ENCODE results near the gene IFNG-AS1. TPM values are rescaled to one million over a fixed set of nuclear protein-coding genes. Genes with fewer than 3 reads are reported as not detected.

Gene IFNG-AS1
- total RNA-seq, 1 donor = 0.09 TPM

DNA sequence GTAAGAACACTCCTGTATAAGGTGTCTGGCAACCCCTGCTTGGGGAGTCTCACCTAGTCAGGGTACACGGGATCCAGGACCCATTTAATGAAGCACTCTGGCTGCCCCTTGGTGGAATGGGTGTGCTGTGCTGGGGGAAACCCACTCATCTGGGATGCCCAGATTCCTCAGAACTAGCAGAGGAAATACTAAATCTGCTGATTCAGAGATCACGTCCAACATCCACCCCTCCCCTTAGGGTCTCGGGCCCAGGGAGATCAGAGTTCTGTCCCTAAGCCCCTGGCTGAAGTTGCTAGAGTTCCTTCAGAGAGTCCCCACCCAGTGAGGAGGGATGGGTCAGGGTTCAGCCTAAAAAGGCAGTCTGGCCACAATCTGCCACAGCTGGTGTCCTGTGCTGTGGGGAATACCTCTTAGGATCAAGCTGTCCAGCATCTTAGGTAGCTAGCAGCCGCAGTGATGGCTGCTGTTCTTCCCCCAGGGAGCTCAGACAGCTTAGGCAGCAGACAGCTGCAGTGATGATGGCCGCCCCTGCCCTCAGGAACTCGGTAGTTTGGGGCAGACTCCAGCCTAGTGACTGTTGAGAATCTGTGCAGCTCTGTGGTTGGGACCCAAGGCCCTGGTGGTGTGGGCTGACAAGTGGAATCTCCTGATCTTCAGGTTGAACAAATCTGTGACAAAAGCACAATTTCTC is 74.8 kb downstream of the IFNG-AS1 start:
- no peak for DNase-seq (ENCODE audit: low read depth)

DNA sequence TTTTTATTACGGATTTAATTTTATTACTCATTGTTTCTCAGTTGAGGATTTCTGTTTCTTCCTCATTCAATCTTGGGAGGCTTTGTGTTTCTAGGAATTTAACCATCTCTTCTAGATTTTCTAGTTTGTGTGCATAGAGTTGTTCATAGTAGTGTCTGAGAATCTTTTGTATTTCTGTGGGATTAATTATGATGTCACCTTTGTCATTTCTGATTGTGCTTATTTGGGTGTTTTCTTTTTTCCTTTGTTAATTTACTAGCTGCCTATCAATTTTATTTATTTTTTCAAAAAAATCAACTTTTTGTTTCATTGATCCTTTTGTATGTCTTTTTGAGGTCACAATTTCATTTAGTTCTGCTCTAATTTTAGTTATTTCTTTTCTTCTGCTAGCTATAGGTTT is 75.9 kb downstream of the IFNG-AS1 start:
- DNase-seq (ENCODE audit: low read depth) = no peak
- no peak overlapping the region for H3K4me3 ChIP-seq (ENCODE audit: low read depth, low read length)
- TF ChIP-seq, protein P1, sequence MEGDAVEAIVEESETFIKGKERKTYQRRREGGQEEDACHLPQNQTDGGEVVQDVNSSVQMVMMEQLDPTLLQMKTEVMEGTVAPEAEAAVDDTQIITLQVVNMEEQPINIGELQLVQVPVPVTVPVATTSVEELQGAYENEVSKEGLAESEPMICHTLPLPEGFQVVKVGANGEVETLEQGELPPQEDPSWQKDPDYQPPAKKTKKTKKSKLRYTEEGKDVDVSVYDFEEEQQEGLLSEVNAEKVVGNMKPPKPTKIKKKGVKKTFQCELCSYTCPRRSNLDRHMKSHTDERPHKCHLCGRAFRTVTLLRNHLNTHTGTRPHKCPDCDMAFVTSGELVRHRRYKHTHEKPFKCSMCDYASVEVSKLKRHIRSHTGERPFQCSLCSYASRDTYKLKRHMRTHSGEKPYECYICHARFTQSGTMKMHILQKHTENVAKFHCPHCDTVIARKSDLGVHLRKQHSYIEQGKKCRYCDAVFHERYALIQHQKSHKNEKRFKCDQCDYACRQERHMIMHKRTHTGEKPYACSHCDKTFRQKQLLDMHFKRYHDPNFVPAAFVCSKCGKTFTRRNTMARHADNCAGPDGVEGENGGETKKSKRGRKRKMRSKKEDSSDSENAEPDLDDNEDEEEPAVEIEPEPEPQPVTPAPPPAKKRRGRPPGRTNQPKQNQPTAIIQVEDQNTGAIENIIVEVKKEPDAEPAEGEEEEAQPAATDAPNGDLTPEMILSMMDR (IDR thresholded peaks at IDR 0.05; ENCODE audit: insufficient read depth, low read length) = no peak

More for the DNA sequence above, 74.8 kb downstream of the IFNG-AS1 start:
- no peak overlapping the region for H3K4me3 ChIP-seq (ENCODE audit: low read depth, low read length)
- TF ChIP-seq, protein P1 (IDR thresholded peaks at IDR 0.05; ENCODE audit: insufficient read depth, low read length) = no peak

DNA sequence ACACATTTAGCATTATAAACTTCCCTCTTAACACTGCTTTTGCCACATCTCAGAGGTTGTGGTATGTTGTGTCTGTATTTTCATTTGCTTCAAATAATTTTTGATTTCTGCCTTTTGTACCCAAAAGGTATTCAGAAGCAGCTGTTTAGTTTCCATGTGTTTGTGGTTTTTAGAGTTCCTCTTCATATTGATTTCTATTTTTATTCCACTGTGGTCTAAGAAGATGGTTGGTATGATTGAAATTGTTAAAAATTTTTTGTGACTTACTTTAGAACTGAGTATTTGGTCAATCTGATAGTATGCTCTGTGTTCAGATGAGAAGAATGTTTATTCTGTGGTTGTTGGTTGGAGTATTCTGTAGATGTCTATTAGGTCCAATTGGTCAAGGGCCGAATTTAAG is 76.4 kb downstream of the IFNG-AS1 start:
- TF ChIP-seq, protein P1 (IDR thresholded peaks at IDR 0.05; ENCODE audit: insufficient read depth, low read length) = no peak
- no peak for DNase-seq (ENCODE audit: low read depth)
- no peak overlapping the region for H3K4me3 ChIP-seq (ENCODE audit: low read depth, low read length)

DNA sequence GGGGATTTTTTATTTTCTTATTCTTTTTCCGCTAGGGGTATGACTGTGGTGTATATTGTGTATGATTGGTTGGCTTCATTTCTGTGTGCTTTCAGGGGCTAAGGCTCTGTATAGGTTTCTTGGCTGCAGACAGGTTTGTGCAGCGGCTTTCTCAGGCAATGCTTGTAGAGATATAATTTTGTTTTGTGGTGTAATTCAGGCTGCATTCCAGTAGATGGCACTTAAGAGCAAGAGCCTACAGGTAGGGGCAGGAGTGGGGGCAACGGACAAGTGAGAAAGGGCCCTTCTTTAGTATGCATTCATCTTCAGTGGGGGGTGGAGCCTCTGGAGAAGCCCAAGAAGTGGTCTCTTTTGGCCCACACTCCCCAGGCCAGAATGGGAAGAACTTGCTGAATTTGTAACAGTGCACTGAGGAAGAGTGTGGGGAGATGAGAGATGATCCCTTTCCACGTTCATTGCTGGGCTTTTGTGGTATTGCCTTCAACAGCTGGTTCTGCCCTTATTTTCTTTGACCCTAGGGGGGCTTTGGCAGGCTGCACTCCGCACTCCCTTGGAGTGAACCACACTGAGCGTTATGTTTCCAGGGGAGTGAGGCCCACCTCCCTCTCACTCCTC is 78.6 kb downstream of the IFNG-AS1 start:
- peak; percentile 1 for DNase-seq (ENCODE audit: low read depth)
- TF ChIP-seq, protein P1 (IDR thresholded peaks at IDR 0.05; ENCODE audit: insufficient read depth, low read length) = peak; percentile 43
- no peak overlapping the region for H3K4me3 ChIP-seq (ENCODE audit: low read depth, low read length)

DNA sequence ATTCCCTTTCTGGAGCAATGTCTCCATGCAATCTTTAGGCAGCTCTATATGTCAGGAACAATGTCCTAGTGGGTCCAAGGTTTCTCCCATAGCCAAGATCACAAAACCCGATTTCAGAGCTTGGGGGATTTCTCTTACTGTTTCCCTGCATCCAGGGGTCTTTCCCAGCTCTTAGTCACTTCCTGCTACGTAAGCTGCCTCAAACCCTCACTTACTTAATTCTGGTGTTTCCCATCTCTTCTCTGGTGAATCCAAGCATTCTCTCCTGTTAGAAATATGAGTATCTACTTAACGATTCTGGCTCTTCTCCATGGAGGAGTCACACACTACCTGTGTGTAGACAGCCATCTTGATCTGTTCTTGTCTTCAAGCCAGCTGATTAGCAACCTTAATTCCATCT is 80.0 kb downstream of the IFNG-AS1 start:
- H3K4me3 ChIP-seq (ENCODE audit: low read depth, low read length) = no peak overlapping the region
- TF ChIP-seq, protein P1 (IDR thresholded peaks at IDR 0.05; ENCODE audit: insufficient read depth, low read length) = no peak
- no peak for DNase-seq (ENCODE audit: low read depth)

Small RNA genes within 50 kb of the gene (small RNA-seq; reads per million reads assigned to genes)
- not detected for gene AC005294.1
- gene RPL39P28 = not detected

Other genes with a start within 250 kb of the IFNG-AS1 start
- gene IFNG, start 170.3 kb downstream of the IFNG-AS1 start, total RNA-seq (ENCODE audit: low replicate concordance) = not detected in 2 replicates
- gene IL26, start 236.4 kb downstream of the IFNG-AS1 start, total RNA-seq (ENCODE audit: low replicate concordance) = not detected in 2 replicates

All from fibroblast of the aortic adventitia (primary cell).